BE2C (cell line): Measurements from ENCODE around the gene TENT4A.

ENCODE experiments used
- DNase-seq: peaks from one replicate; pipeline ENCODE4 v3.0.0-alpha.2; 2020
- H3K27me3 ChIP-seq: fragments of 250-450 bp; sonication (Bioruptor Pico); 2 replicates; pipeline ENCODE4 v1.5.1; 2020; ENCODE audit warnings: mild to moderate bottlenecking
- H3K36me3 ChIP-seq: fragments of 250-450 bp; sonication (Bioruptor Pico); 2 replicates; pipeline ENCODE4 v1.5.1; 2020; ENCODE audit warnings: mild to moderate bottlenecking
- H3K4me1 ChIP-seq: fragments of 250-450 bp; sonication (Bioruptor Pico); 2 replicates; pipeline ENCODE4 v1.5.1; 2020
- H3K4me3 ChIP-seq: 2 replicates; pipeline ENCODE4 v1.5.1; 2011; ENCODE audit warnings: low read depth, low read length
- H3K9me3 ChIP-seq: fragments of 250-450 bp; sonication (Bioruptor Pico); 2 replicates; pipeline ENCODE4 v1.5.1; 2020
- CTCF ChIP-seq: IDR thresholded peaks from 2 replicates; pipeline ENCODE4 v1.5.1; 2012; ENCODE audit warnings: mild to moderate bottlenecking, low read depth, low read length

Gene TENT4A

GRCh38 chr5:6743161-6743560 is 29.9 kb downstream of the TENT4A start:
- H3K9me3 ChIP-seq, result no peaks in the 10 kb centered on the region

GRCh38 chr5:6744841-6745705 is 31.8 kb downstream of the TENT4A start:
- DNase-seq, result no peak
- H3K9me3 ChIP-seq, result no peaks in the 10 kb centered on the region

More at GRCh38 chr5:6743161-6743560, 29.9 kb downstream of the TENT4A start:
- no peaks in the 10 kb centered on the region for H3K27me3 ChIP-seq
- DNase-seq, result no peak
- no peak overlapping the region for H3K4me3 ChIP-seq
- H3K36me3 ChIP-seq, result peaks cover 79% of the 10 kb centered on the region
- no peaks in the 10 kb centered on the region for H3K4me1 ChIP-seq
- TF ChIP-seq CTCF, result no peak

GRCh38 chr5:6745706-6746222 is 32.5 kb downstream of the TENT4A start:
- Histone ChIP-seq H3K9me3 (no peaks in the 10 kb centered on the region), H3K4me1 (no peaks in the 10 kb centered on the region), H3K36me3 (peaks cover 74% of the 10 kb centered on the region), H3K4me3 (no peak overlapping the region), H3K27me3 (no peaks in the 10 kb centered on the region)
- peak; percentile 86 for TF ChIP-seq CTCF
- no peak for DNase-seq

More at GRCh38 chr5:6744841-6745705, 31.8 kb downstream of the TENT4A start:
- Histone ChIP-seq H3K4me1 (no peaks in the 10 kb centered on the region), H3K36me3 (peaks cover 74% of the 10 kb centered on the region), H3K4me3 (no peak overlapping the region), H3K27me3 (no peaks in the 10 kb centered on the region)
- TF ChIP-seq CTCF, result no peak

GRCh38 chr5:6746244-6746643 is 33.0 kb downstream of the TENT4A start:
- no peak for DNase-seq
- Histone ChIP-seq H3K36me3 (peaks cover 74% of the 10 kb centered on the region), H3K9me3 (no peaks in the 10 kb centered on the region), H3K27me3 (no peaks in the 10 kb centered on the region), H3K4me3 (no peak overlapping the region), H3K4me1 (no peaks in the 10 kb centered on the region)
- TF ChIP-seq CTCF, result no peak

GRCh38 chr5:6747103-6747502 is 33.9 kb downstream of the TENT4A start:
- Histone ChIP-seq H3K4me3 (no peak overlapping the region), H3K4me1 (no peaks in the 10 kb centered on the region), H3K9me3 (no peaks in the 10 kb centered on the region), H3K27me3 (no peaks in the 10 kb centered on the region), H3K36me3 (peaks cover 77% of the 10 kb centered on the region)
- no peak for DNase-seq
- no peak for TF ChIP-seq CTCF

- Histone ChIP-seq H3K9me3 (no peaks in the 10 kb centered on the region), H3K27me3 (no peaks in the 10 kb centered on the region), H3K4me3 (no peak overlapping the region), H3K4me1 (no peaks in the 10 kb centered on the region), H3K36me3 (peaks cover 83% of the 10 kb centered on the region)
- no peak for DNase-seq
- no peak for TF ChIP-seq CTCF
Observed at GRCh38 chr5:6748142-6748541, 34.9 kb downstream of the TENT4A start.
